Pancreas (tissue), 10 donors: ENCODE results near the gene KCNQ4. TPM values are rescaled to one million over a fixed set of nuclear protein-coding genes. Genes with fewer than 3 reads are reported as not detected.

Source experiments
- ATAC-seq, 4 donors: fragments of 200-7000 bp; cut with Tn5 transposase; one replicate each; pipeline versions ENCODE4 v1.8.0 to v1.9.1; 2020; ENCODE audit warnings: mild to moderate bottlenecking in 4 of 4, moderate library complexity in 4 of 4
- DNase-seq, 6 donors: peaks; one replicate each; pipeline ENCODE4 v3.0.0-alpha.2; 2020
- FAIRE-seq: peaks from 2 replicates; lab custom pipeline; 2012; peaks lifted over from hg19 to GRCh38; lab: Jason Lieb, UNC
- H3K27ac ChIP-seq, 4 donors: fragments of 200-600 bp; sonication (generic); 1 replicate in 3 of 4; 2 replicates in 1 of 4; pipeline versions ENCODE4 v1.5.0 to v1.8.0; 2020
- H3K27me3 ChIP-seq, 4 donors: fragments of 200-600 bp; one replicate each; pipeline ENCODE4 v1.8.0; 2021
- H3K36me3 ChIP-seq, 3 donors: fragments of 200-600 bp; sonication (generic) in 1 of 3; one replicate each; pipeline versions ENCODE4 v1.5.0 to v1.8.0; 2020 to 2021
- H3K4me1 ChIP-seq, 3 donors: fragments of 200-600 bp; one replicate each; pipeline ENCODE4 v1.8.0; 2021
- H3K4me3 ChIP-seq, 4 donors: fragments of 200-600 bp; sonication (generic) in 2 of 4; one replicate each; pipeline versions ENCODE4 v1.5.0 to v1.8.0; 2020 to 2021
- H3K9me3 ChIP-seq, 4 donors: fragments of 200-600 bp; one replicate each; pipeline ENCODE4 v1.8.0; 2021
- CTCF ChIP-seq, 4 donors: fragments of 200-600 bp; sonication (generic) in 3 of 4; IDR thresholded peaks; one replicate each; pipeline versions ENCODE4 v1.5.0 to v1.8.0; 2021; ENCODE audit warnings: antibody characterized with exemption in 4 of 4
- WGBS, 2 donors: extraction: QIAGEN DNeasy Blood & Tissue Kit; methylation state at CpG; one replicate each; pipeline ENCODE4 v1.1.7; 2013; 5-methylcytosine and 5-hydroxymethylcytosine counted together
- intact Hi-C, 3 donors: fragments of 100-400 bp; cut with DNase I; formaldehyde crosslinking; loops; one replicate each; pipeline versions ENCODE4 v1.11.1 to v1.14.2; 2022
- polyA plus RNA-seq, 2 donors: library from polyadenylated mRNA; stranded (reverse); fragments of 200-250 nt; gene quantifications; one replicate each; pipeline ENCODE4 v1.2.3, GENCODE V29; 2013
- total RNA-seq, 6 donors: library from RNA; stranded (reverse); fragmentation: NEBNext Ultra II Directional in 4 of 6; extraction: Animal tissue kit (Norgen Biotek cat#: 25700) in 4 of 6; gene quantifications; one replicate each; pipeline versions ENCODE4 v1.2.1 to v1.2.4, GENCODE V29; 2021 to 2023
- donor health status: healthy with polysubstance abuse.
- donor health status: DM: no; HTN: no; CAD: no; lungs with moderate emphysema.
- donor health status: DM: no; HTN: no; CAD: no.
- donor health status: control.
- donor health status: control.
- donor health status: Bipolar disorder and iron deficiency.
- donor health status: DM: yes; HTN: yes; CAD: no.
- donor health status: DM: no; HTN: no; CAD: no.
- donor health status: DM: no; HTN: no; CAD: no.
- donor health status: DM: yes; HTN: yes; CAD: no.

The KCNQ4 gene
- total and polyA plus RNA-seq, 8 donors = 0.35 to 6.5 (median 1.3) TPM

- intact Hi-C loops = no loop called here
- Histone ChIP-seq H3K9me3 (no peaks in the 10 kb centered on the region), H3K27me3 (no peaks in the 10 kb centered on the region), H3K27ac (peak overlapping the region; percentile 22 to 68 (median 46)), H3K36me3 (no peaks in the 10 kb centered on the region), H3K4me1 (no peaks in the 10 kb centered on the region), H3K4me3 (no peak overlapping the region)
- WGBS, 2 donors = 47 to 50% methylated on average over 6 of the region's 6 CpGs
- FAIRE-seq (no peak), DNase-seq (peak in 3 of 6 donors; percentile 29 to 42 (median 30)), ATAC-seq (peak; percentile 43 to 66 (median 61))
- no peak for TF ChIP-seq CTCF (IDR thresholded peaks at IDR 0.05)
Observed at GRCh38 chr1:40820911-40821693, 37.5 kb downstream of the KCNQ4 start.

- WGBS, 2 donors = 93 to 94% methylated on average over 12 of the region's 12 CpGs
- Histone ChIP-seq H3K4me3 (no peak overlapping the region), H3K36me3 (no peaks in the 10 kb centered on the region), H3K4me1 (no peaks in the 10 kb centered on the region), H3K9me3 (no peaks in the 10 kb centered on the region), H3K27ac (no peak overlapping the region), H3K27me3 (no peaks in the 10 kb centered on the region)
- DNase-seq (peak in 2 of 6 donors; percentile 6 to 41), FAIRE-seq (no peak), ATAC-seq (no peak)
- no peak for TF ChIP-seq CTCF (IDR thresholded peaks at IDR 0.05)
- intact Hi-C loops = no loop called here
Observed at GRCh38 chr1:40822890-40823289, 39.3 kb downstream of the KCNQ4 start.

GRCh38 chr1:40823345-40823744 is 39.8 kb downstream of the KCNQ4 start:
- intact Hi-C loops = no loop called here

GRCh38 chr1:40823983-40824382 is 40.4 kb downstream of the KCNQ4 start:
- ATAC-seq (no peak), DNase-seq (peak in 1 of 6 donors; percentile 48), FAIRE-seq (no peak)
- no peak for TF ChIP-seq CTCF (IDR thresholded peaks at IDR 0.05)
- H3K36me3 ChIP-seq = no peaks in the 10 kb centered on the region
- no peaks in the 10 kb centered on the region for H3K9me3 ChIP-seq
- no peak overlapping the region for H3K4me3 ChIP-seq
- no peaks in the 10 kb centered on the region for H3K4me1 ChIP-seq
- 89 to 92% methylated on average over 17 of the region's 17 CpGs for WGBS, 2 donors
- no peak overlapping the region for H3K27ac ChIP-seq
- H3K27me3 ChIP-seq = no peaks in the 10 kb centered on the region
- intact Hi-C loops = no loop called here

More at GRCh38 chr1:40823345-40823744, 39.8 kb downstream of the KCNQ4 start:
- no peaks in the 10 kb centered on the region for H3K9me3 ChIP-seq
- WGBS, 2 donors = 80 to 94% methylated on average over 4 of the region's 4 CpGs
- no peaks in the 10 kb centered on the region for H3K4me1 ChIP-seq
- no peak for DNase-seq
- TF ChIP-seq CTCF (IDR thresholded peaks at IDR 0.05) = no peak
- no peaks in the 10 kb centered on the region for H3K36me3 ChIP-seq
- no peak for ATAC-seq
- H3K4me3 ChIP-seq = no peak overlapping the region
- no peaks in the 10 kb centered on the region for H3K27me3 ChIP-seq
- no peak for FAIRE-seq
- no peak overlapping the region for H3K27ac ChIP-seq
